Measurements from ENCODE around the gene TNNT3. TPM values are rescaled to one million over a fixed set of nuclear protein-coding genes. Genes with fewer than 3 reads are reported as not detected.
A peak's percentile ranks its signal among the peaks of the same experiment; 100 is the strongest.
"Not testable (repeated sequence)": the region's sequence is repeated elsewhere in the genome, so short reads cannot be mapped to it uniquely, and the experiment has no call there.

TNNT3 gene
- total and polyA plus RNA-seq, 11 donors, result 17.1 to 84.5 (median 46.4) TPM

DNA sequence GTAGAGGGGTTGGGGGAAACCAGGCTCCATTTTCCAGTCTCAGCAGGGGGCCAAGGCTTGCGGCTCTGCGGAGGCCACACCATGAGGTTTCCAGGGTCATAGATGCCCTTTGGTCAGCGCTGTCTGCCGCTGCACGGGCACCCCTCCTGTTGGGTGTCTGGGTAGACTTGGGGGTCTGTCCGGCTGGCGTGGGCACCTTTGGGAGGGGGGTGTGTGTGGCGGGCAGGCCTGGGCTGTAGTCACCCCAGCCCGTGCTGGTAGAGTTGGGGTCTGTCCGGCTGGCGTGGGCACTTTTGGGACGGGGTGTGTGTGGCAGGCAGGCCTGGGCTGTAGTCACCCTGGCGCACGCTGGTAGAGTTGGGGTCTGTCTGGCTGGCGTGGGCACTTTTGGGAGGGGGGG, 48.0 kb upstream of the TNNT3 start:
- H3K4me1 ChIP-seq, result peaks cover 0 to 48% (median 16%) of the 10 kb centered on the region in 12 donors
- H3K4me3 ChIP-seq, result peak overlapping the region in 11 of 12 donors; percentile 20 to 70 (median 53)
- peak in 2 of 5 donors; percentile 21 to 60 for DNase-seq
- peaks cover 0 to 10% (median 0%) of the 10 kb centered on the region in 9 donors for H3K27me3 ChIP-seq
- H3K9me3 ChIP-seq, result no peaks in the 10 kb centered on the region
- H3K36me3 ChIP-seq, result peaks cover 0 to 4% (median 0%) of the 10 kb centered on the region in 9 donors
- TF ChIP-seq POLR2A (IDR thresholded peaks at IDR 0.05), result no peak
- TF ChIP-seq CTCF (IDR thresholded peaks at IDR 0.05), result no peak
- no peak for ATAC-seq
- H3K27ac ChIP-seq, result peak overlapping the region in 11 of 12 donors; percentile 22 to 93 (median 73)
- intact Hi-C loops (cut with DNase I), result no loop called here
- 83 to 97% (median 86%) methylated on average over 9 to 15 of the region's 15 CpGs for WGBS, 4 donors

DNA sequence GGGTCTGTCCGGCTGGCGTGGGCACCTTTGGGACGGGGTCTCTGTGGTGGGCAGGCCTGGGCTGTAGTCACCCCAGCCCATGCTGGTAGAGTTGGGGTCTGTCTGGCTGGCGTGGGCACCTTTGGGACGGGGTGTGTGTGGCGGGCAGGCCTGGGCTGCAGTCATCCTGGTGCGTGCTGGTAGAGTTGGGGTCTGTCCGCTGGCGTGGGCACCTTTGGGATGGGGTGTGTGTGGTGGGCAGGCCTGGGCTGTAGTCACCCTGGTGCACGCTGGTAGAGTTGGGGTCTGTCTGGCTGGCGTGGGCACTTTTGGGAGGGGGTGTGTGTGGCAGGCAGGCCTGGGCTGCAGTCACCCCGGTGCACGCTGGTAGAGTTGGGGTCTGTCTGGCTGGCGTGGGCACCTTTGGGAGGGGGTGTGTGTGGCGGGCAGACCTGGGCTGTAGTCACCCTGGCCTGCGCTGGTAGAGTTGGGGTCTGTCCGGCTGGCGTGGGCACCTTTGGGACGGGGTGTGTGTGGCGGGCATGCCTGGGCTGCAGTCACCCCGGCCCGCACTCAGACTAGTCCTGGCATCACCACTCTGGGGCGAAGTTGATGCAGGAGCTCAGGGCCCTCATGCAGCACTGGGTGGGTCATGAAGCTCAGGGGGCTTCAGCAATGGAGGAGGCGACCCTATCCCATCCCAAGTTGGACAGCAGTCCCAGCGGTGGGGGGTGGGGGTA, 47.1 kb upstream of the TNNT3 start:
- TF ChIP-seq POLR2A (IDR thresholded peaks at IDR 0.05) (no peak), CTCF (IDR thresholded peaks at IDR 0.05) (no peak)
- Histone ChIP-seq H3K4me3 (peak overlapping the region in 9 of 12 donors; percentile 26 to 70 (median 55)), H3K4me1 (peaks cover 3 to 57% (median 24%) of the 10 kb centered on the region in 12 donors), H3K9me3 (no peaks in the 10 kb centered on the region), H3K36me3 (peaks cover 0 to 2% (median 0%) of the 10 kb centered on the region in 9 donors), H3K27me3 (peaks cover 0 to 10% (median 0%) of the 10 kb centered on the region in 9 donors), H3K27ac (peak overlapping the region in 9 of 12 donors; percentile 32 to 93 (median 64))
- intact Hi-C loops (cut with DNase I), result no loop called here
- WGBS, 4 donors, result 80 to 92% (median 85%) methylated on average over 20 to 25 of the region's 25 CpGs
- DNase-seq (peak in 2 of 5 donors; percentile 7 to 25), ATAC-seq (no peak)

DNA sequence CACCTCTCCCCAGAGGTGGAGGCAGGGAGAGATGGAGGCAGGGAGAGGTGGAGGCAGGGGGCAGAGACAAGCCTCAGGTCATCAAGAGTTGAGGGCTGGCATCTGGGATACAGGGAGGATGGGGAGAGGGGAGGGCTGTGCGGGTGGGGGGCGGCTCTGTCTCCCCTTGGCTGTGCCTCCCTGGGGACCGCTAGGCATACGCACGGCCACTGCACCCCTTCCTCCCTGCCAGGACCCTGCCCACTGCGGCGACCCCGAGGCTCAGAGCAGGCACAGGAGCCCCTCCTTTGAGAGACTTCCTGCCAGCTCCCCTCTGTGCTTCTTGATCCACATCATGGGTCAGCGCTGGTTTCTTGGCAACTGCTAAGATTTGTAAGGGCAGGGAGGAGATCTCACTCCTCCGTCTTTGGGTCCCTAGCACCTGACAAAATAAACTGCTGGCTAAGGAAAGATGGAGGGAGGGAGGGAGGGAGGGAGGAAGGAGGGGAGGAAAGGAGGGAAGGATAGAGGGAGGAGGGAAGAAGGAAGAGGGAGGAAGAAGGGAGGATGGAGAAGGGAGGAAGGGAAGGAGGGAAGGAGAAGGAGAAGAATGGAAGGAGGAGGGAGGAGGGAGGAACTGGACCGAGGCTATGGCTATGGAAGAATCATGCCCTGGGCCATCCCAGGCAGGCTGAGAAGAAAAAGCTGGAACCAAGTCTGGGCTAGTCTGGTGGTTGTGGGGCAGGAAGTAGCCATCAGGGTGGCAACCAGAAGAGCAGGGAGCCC, 46.3 kb upstream of the TNNT3 start:
- WGBS, 4 donors, result 22 to 51% (median 40%) methylated on average over 6 to 11 of the region's 11 CpGs
- H3K27me3 ChIP-seq, result peaks cover 0 to 10% (median 0%) of the 10 kb centered on the region in 9 donors

GRCh38 chr11:1873813-1874150, 45.7 kb upstream of the TNNT3 start:
- H3K4me3 ChIP-seq, result peak overlapping the region in 4 of 12 donors; percentile 24 to 70 (median 32)

More for the DNA sequence above, 46.3 kb upstream of the TNNT3 start:
- Histone ChIP-seq H3K36me3 (no peaks in the 10 kb centered on the region), H3K9me3 (no peaks in the 10 kb centered on the region), H3K4me1 (peaks cover 11 to 57% (median 32%) of the 10 kb centered on the region in 12 donors), H3K4me3 (peak overlapping the region in 9 of 12 donors; percentile 14 to 70 (median 41)), H3K27ac (peak overlapping the region in 10 of 12 donors; percentile 32 to 93 (median 60))
- TF ChIP-seq POLR2A (IDR thresholded peaks at IDR 0.05) (no peak), CTCF (IDR thresholded peaks at IDR 0.05) (no peak)
- DNase-seq, result peak in 3 of 5 donors; percentile 41 to 68 (median 68)
- ATAC-seq, result peak in 3 of 4 donors; percentile 11 to 36 (median 26)
- intact Hi-C loops (cut with DNase I), result no loop called here

GRCh38 chr11:1874441-1875092, 44.9 kb upstream of the TNNT3 start:
- peak overlapping the region in 11 of 12 donors; percentile 53 to 99 (median 96) for H3K27ac ChIP-seq
- 57 to 85% (median 77%) methylated on average over 11 to 17 of the region's 17 CpGs for WGBS, 4 donors
- ATAC-seq; H3K36me3 ChIP-seq; intact Hi-C loops (cut with DNase I); H3K9me3 ChIP-seq; H3K27me3 ChIP-seq: not testable (repeated sequence)
- H3K4me1 ChIP-seq, result peaks cover 11 to 53% (median 38%) of the 10 kb centered on the region in 12 donors
- peak in 4 of 5 donors; percentile 15 to 70 (median 37) for DNase-seq
- H3K4me3 ChIP-seq, result peak overlapping the region in 8 of 12 donors; percentile 5 to 43 (median 20)

More at GRCh38 chr11:1873813-1874150, 45.7 kb upstream of the TNNT3 start:
- H3K27ac ChIP-seq, result peak overlapping the region in 9 of 12 donors; percentile 39 to 93 (median 51)
- H3K9me3 ChIP-seq; ATAC-seq; intact Hi-C loops (cut with DNase I); H3K27me3 ChIP-seq; H3K36me3 ChIP-seq: not testable (repeated sequence)
- 83 to 93% (median 87%) methylated on average over 17 of the region's 17 CpGs for WGBS, 4 donors
- DNase-seq, result peak in 1 of 5 donors; percentile 36
- peaks cover 11 to 52% (median 35%) of the 10 kb centered on the region in 12 donors for H3K4me1 ChIP-seq

All from heart left ventricle (tissue), 16 donors.